NCI-H187 (cell line): ENCODE results near the gene FGF3.

ENCODE experiments used
- DNase-seq, 2 experiments: peaks; one replicate each; lab custom pipeline; 2025; lab: John Stamatoyannopoulos, UW

FGF3 gene

DNA sequence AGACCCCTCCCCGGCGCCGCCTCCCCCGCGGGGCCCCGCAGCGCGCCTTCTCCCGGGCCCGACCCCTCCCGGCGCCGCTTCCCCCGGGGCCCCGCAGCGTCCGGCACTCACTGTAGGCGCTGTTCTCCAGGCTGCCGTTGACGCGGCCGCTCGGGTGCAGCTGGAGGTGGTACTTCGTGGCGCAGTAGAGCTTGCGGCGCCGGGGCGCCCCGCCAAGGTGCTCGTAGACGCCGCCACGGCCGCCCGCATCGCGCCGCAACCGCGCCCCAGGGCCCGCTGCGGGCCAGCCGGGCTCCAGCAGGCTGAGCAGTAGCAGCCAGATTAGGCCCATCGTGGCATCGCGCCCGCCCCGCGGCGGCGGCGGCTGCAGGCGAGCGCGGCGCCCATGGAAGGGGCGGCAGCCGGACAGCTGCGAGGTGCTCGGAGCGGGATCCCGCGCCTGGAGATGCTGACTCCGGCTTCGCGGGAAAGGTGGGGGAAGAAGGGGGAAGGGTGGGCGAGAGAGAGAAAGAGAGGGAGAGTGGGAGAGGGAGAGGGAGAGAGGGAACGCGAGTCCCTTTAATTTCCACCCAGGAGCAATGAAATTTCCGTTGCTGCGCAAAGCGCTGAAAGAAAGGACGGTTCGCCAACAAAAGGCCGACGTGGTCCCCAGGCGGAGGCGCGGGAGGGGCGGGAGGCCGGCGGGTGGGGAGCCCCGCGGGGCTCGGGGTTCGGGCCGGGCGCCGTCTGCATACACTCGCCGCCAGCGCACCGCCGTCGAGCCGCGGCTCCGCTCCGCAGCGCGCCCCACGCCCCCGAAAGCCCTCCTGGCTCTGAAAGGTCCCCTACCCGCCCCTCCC lies at the start of gene FGF3:
Gene FGF3 (minus strand): TSS at position 814 of the 839 bp plus-strand sequence. CDS start 483 bp downstream, at position 331.
- DNase-seq, result no peak

DNA sequence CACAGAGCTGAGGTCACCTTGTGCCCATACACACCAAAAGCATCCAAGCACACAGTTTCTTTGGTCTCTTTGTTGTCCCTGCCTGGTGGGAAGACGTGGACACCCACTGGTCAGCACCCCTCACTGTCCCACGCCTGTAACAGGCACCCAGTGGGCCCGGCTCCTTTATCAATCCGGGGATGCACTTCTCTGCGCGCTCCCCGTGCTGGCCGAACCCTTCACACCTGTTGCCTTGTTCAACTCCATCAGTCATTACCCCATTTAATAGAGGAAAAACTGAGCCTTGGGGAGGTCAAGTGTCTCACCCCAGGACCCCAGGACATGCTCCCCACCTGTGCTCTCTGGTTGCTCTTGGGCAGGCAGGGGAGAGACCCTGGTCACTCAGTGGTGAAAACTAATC lies 49.7 kb upstream of the FGF3 start:
- DNase-seq, result no peak

- no peak for DNase-seq
These were observed 49.0 kb upstream of the FGF3 start for GRCh38 chr11:69868006-69868810.

- DNase-seq, result no peak
These were observed 48.1 kb upstream of the FGF3 start for GRCh38 chr11:69867076-69868005.

DNA sequence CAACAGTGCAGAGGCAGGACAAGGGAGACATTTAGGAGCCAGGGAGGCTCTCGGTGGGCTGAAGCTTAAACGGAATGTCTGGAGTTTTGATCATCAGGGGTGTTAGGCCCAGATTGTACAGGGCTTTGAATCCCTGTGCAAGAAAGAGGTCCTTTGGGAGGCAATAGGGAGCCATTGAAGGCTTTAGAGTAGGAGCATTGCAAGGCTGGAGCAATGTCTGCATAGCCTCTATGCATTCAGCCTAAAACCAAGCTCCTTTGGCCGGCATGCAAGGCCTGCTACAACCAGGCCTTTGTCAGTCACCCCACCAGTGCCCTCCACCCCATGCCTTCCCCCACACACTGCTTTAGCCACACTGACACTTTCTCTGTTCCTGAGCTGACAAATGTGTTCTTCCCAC lies 47.4 kb upstream of the FGF3 start:
- DNase-seq, result no peak

GRCh38 chr11:69865707-69866106 lies 46.5 kb upstream of the FGF3 start:
- no peak for DNase-seq

GRCh38 chr11:69864686-69865661 lies 45.8 kb upstream of the FGF3 start:
- no peak for DNase-seq

GRCh38 chr11:69863544-69864200 lies 44.5 kb upstream of the FGF3 start:
- no peak for DNase-seq

GRCh38 chr11:69862797-69863543 lies 43.8 kb upstream of the FGF3 start:
- DNase-seq, result no peak

- DNase-seq, result no peak
These were observed 43.1 kb upstream of the FGF3 start for GRCh38 chr11:69862331-69862771.

DNA sequence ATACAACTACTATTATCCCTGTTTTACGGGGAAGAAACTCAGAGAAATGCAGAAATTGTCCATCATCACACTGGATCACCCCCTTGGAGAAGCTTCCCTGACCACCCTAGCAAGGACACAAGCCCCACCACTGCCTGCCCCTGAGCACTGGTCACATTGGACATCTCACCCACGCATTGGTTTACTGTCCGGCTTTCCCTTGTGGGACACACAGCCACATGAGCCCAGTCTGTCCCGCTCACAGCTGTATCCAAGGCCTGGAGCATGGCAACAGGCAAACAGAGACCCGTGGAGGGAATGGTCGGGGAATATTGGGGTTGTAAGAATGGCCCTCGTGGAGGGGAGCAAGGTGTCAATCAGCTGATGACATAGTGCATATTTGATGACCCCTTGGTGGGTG lies 42.7 kb upstream of the FGF3 start:
- no peak for DNase-seq

- no peak for DNase-seq
These were observed 41.7 kb upstream of the FGF3 start for GRCh38 chr11:69860796-69861445.

GRCh38 chr11:69860244-69860643 lies 41.0 kb upstream of the FGF3 start:
- DNase-seq, result no peak

DNA sequence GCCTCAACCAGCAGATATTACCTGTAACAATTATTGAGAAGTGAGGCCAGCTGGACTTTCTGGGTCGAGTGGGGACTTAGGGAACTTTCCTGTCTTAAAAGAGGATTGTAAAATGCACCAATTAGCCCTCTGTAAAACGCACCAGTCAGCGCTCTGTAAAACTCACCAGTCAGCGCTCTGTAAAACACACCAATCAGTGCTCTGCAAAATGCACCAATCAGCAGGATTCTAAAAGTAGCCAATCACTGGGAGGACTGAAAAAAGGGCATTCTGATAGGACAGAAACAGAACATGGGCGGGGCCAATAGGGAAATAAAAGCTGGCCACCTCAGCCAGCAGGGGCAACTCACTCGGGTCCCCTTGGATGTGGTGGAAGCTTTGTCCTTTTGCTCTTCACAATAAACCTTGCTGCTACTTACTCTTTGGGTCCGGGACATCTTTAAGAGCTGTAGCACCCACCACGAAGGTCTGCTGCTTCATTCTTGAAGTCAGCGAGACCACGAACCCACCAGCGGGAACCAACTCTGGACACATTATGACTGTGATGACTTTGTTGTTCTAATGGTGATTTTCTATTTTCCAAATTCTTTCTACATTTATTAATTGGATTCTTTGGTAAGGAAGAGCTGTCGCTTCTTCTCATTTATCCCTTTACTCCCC lies 40.2 kb upstream of the FGF3 start:
- DNase-seq, result no peak

GRCh38 chr11:69855421-69855820 lies 36.2 kb upstream of the FGF3 start:
- no peak for DNase-seq

DNA sequence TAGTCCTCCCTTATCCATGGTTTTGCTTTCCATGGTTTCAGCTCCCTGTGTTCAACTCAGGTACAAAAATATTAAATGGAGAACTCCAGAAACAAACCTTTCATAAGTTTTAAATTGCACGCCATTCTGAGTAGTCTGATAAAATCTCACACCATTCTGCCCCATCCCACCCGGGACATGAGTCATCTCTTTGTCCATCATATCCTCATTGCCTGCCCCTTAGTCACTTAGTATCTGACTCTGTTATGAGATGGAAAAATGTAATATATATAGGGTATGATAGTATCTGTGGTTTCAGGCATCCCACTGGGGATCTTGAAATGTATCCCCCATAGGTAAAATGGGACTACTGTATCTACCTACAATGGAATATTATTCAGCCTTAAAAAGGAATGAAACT lies 35.5 kb upstream of the FGF3 start:
- no peak for DNase-seq

DNA sequence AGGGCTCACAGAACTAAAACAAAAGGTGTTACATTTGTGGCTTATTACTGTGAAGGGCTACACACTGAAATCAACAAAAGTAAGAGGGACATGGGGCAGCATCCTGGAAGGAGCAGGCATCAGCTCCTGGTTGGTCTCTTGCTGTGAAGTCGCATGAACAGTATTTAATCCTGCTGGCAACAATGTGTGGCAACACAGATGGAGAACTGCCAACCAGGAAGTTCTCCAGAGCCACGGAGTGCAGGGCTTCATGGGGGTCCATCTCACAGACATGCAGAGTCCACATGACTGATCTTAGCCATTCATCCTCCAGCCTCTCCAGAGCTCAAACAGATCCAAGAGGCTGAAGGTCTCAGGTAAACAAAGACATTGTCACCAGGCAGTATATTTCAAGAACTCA lies 32.8 kb upstream of the FGF3 start:
- no peak for DNase-seq

DNA sequence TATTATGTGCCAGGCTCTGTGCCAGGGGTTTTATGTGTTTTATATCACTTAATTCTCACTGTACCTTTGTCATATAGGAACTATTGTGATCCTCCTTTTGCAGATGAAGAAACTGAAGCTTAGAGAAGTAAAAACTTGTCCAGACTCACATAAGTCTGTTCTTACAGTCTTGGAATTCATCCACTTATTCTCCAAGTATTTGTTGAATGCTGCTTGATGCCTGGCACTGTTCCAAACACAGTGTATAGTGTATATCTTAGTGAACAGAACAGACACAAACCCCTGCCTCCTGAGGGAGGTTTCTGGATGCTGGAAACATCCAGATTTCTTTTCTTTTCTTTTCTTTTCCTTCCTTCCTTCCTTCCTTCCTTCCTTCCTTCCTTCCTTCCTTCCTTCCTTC lies 29.0 kb upstream of the FGF3 start:
- no peak for DNase-seq

DNA sequence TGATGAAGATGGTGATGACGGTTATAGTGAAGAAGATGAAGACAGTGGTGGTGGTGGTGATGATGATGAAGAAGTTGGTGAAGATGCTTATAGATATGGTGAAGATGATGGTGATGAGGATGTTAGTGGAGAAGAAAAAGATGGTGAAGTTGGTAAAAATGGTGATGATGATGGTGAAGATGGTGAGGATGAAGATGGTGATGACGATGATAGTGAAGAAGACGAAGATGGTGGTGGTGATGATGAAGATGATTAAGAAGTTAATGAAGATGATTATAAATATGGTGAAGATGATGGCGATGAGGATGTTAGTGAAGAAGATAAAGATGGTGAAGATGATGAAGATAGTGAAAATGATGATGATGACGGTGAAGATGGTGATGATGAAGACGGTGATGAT lies 25.2 kb upstream of the FGF3 start:
- DNase-seq, result no peak
